LNCAP (cell line): ENCODE data around the gene SLC15A3.
A peak's percentile ranks its signal among the peaks of the same experiment; 100 is the strongest.

ENCODE experiments used
- CTCF ChIP-seq: fragments of 450-650 bp; IDR thresholded peaks from 2 replicates; pipeline ENCODE4 v1.5.1; 2017; ENCODE audit warnings: mild to moderate bottlenecking

Gene SLC15A3

DNA sequence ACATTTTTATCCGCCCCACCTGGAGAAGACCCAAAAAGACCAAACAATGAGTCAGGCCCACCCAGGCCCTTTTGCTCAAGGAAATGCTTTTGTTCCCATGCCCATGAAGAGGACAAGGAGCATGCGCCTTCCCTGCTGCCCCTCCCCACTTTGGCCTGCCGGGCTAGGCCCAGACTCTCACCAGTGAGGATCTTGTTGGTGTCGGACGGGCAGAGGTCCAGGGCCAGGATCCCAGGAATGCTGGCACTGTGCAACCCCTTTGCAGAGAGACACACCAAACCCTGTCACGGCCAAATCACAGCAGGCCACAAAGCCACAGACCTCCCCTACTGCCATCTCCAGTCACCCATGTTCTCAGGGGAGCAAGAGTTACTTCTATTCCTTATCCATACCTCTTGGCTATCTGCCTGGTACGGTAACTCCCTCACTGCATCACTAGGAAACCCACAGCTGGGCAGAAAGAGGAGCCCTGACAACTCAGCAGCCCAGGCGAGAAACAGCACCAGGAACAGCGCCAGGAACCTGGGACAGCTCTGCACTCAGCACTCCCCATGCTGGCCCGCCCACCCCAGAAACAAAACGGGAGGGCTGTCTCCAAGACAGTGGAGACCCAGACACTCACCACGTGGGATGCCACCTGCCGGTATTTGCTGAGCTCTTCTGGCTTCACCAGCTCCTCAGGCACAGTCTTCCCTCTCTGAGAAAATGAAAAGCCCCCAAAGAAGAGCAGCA is 51.1 kb downstream of the SLC15A3 start:
- TF ChIP-seq CTCF: no peak

GRCh38 chr11:60899977-60900376 is 52.0 kb downstream of the SLC15A3 start:
- TF ChIP-seq CTCF: no peak

GRCh38 chr11:60899046-60899936 is 52.7 kb downstream of the SLC15A3 start:
- peak; percentile 97 for TF ChIP-seq CTCF

- no peak for TF ChIP-seq CTCF
Observed at GRCh38 chr11:60897496-60897895, 54.5 kb downstream of the SLC15A3 start.

DNA sequence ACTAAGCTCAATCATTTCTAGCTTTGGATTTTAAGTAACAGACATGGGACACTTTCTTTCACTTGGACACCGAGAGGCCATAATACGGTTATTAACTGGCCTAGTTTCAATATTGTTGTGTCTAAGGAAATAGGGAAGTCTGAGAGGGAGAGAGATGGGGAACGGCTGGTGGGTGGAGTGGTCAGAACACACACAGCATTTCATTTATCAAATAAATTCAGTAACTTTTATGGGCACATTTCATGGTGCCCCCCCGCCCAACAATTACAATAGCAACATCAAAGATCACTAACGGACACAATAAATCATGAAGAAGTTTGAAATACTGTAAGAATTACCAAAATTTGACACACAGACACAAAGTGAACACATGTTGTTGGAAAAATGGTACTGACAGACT is 56.3 kb downstream of the SLC15A3 start:
- no peak for TF ChIP-seq CTCF

GRCh38 chr11:60891103-60891741 is 60.8 kb downstream of the SLC15A3 start:
- TF ChIP-seq CTCF: no peak

GRCh38 chr11:60890696-60891095 is 61.3 kb downstream of the SLC15A3 start:
- no peak for TF ChIP-seq CTCF
